ENCODE measurements around the gene LTBP1.

LTBP1 gene

GRCh38 chr2:33275689-33276444 is 329.1 kb downstream of the LTBP1 start:
- TF ChIP-seq GABPA (IDR thresholded peaks at IDR 0.05; ENCODE audit: low read depth) (no peak), REST (IDR thresholded peaks at IDR 0.05; ENCODE audit: insufficient replicate concordance, low read depth) (no peak), SPI1 (IDR thresholded peaks at IDR 0.05; ENCODE audit: borderline replicate concordance, low read depth) (no peak), POLR2AphosphoS5 (IDR thresholded peaks at IDR 0.05; ENCODE audit: low read depth) (no peak), CTCF (IDR thresholded peaks at IDR 0.05; ENCODE audit: insufficient read depth, low read length) (no peak)
- no peak for DNase-seq (ENCODE audit: low read depth in 1 of 2, low spot score in 1 of 2)
- H3K4me3 ChIP-seq (replicated peaks; ENCODE audit: insufficient read depth, low read length), result no peak overlapping the region
- H3K27me3 ChIP-seq (ENCODE audit: insufficient read depth, poor library complexity, severe bottlenecking), result peaks cover 3% of the 10 kb centered on the region
- H3K27ac ChIP-seq (replicated peaks), result no peak overlapping the region

- Histone ChIP-seq H3K4me3 (replicated peaks; ENCODE audit: insufficient read depth, low read length) (no peak overlapping the region), H3K27ac (replicated peaks) (no peak overlapping the region), H3K27me3 (ENCODE audit: insufficient read depth, poor library complexity, severe bottlenecking) (peaks cover 3% of the 10 kb centered on the region)
- TF ChIP-seq REST (IDR thresholded peaks at IDR 0.05; ENCODE audit: insufficient replicate concordance, low read depth) (no peak), CTCF (IDR thresholded peaks at IDR 0.05; ENCODE audit: insufficient read depth, low read length) (no peak)
- DNase-seq (ENCODE audit: low read depth in 1 of 2, low spot score in 1 of 2), result no peak
These were observed 330.3 kb downstream of the LTBP1 start for GRCh38 chr2:33277002-33277426.

GRCh38 chr2:33278245-33278943 is 331.6 kb downstream of the LTBP1 start:
- H3K4me3 ChIP-seq (replicated peaks; ENCODE audit: insufficient read depth, low read length), result no peak overlapping the region
- H3K27me3 ChIP-seq (ENCODE audit: insufficient read depth, poor library complexity, severe bottlenecking), result no peaks in the 10 kb centered on the region
- no peak for DNase-seq (ENCODE audit: low read depth in 1 of 2, low spot score in 1 of 2)
- H3K27ac ChIP-seq (replicated peaks), result no peak overlapping the region
- TF ChIP-seq SPI1 (IDR thresholded peaks at IDR 0.05; ENCODE audit: borderline replicate concordance, low read depth), result no peak
- TF ChIP-seq GABPA (IDR thresholded peaks at IDR 0.05; ENCODE audit: low read depth), result no peak
- TF ChIP-seq POLR2AphosphoS5 (IDR thresholded peaks at IDR 0.05; ENCODE audit: low read depth), result no peak
- no peak for TF ChIP-seq CTCF (IDR thresholded peaks at IDR 0.05; ENCODE audit: insufficient read depth, low read length)
- TF ChIP-seq REST (IDR thresholded peaks at IDR 0.05; ENCODE audit: insufficient replicate concordance, low read depth), result no peak

Measured in HL-60 (cell line).